MCF 10A (cell line): ENCODE data around the gene UBXN6. TPM values are rescaled to one million over a fixed set of nuclear protein-coding genes. Genes with fewer than 3 reads are reported as not detected.

ENCODE experiments used
- BruUV-seq: library from RNA; stranded (reverse); fragments of 400-500 nt; replicated peaks from 2 replicates; lab custom pipeline; 2021; lab: Mats Ljungman, UMichigan
- CTCF ChIA-PET: fragments of 300-600 bp; sonication (Branson Sonifier 250); formaldehyde crosslinking; extraction: SDS; loops from one replicate; lab custom pipeline; 2021; ENCODE audit warnings: antibody characterized with exemption, inconsistent platforms; lab: Yijun Ruan, JAX
- POLR2A ChIA-PET: fragments of 300-600, 350-650 bp; sonication (Branson Sonifier 250); formaldehyde crosslinking; extraction: SDS; loops from one replicate; lab custom pipeline; 2020; ENCODE audit warnings: antibody characterized with exemption, inconsistent platforms; lab: Yijun Ruan, JAX
- DNase-seq: peaks from one replicate; pipeline ENCODE4 v3.0.0-alpha.2; 2018; ENCODE audit not compliant: unreplicated experiment
- H3K27ac Mint-ChIP-seq: one replicate; pipeline ENCODE4 v1.8.0; 2022; ENCODE audit warnings: mild to moderate bottlenecking, low read depth, mixed read lengths; ENCODE audit not compliant: unreplicated experiment
- H3K27me3 Mint-ChIP-seq: one replicate; pipeline ENCODE4 v1.8.0; 2022; ENCODE audit warnings: mixed read lengths; ENCODE audit not compliant: insufficient read depth, unreplicated experiment
- H3K36me3 Mint-ChIP-seq: one replicate; pipeline ENCODE4 v1.8.0; 2022; ENCODE audit warnings: mild to moderate bottlenecking, moderate library complexity, mixed read lengths; ENCODE audit not compliant: insufficient read depth, unreplicated experiment
- H3K4me1 Mint-ChIP-seq: one replicate; pipeline ENCODE4 v1.8.0; 2022; ENCODE audit warnings: mixed read lengths; ENCODE audit not compliant: insufficient read depth, unreplicated experiment
- H3K4me3 Mint-ChIP-seq: one replicate; pipeline ENCODE4 v1.8.0; 2022; ENCODE audit warnings: mild to moderate bottlenecking, moderate library complexity, mixed read lengths; ENCODE audit not compliant: unreplicated experiment
- H3K9me3 Mint-ChIP-seq: one replicate; pipeline ENCODE4 v1.8.0; 2022; ENCODE audit warnings: mixed read lengths; ENCODE audit not compliant: unreplicated experiment
- CTCF ChIP-seq: fragments of 200-600 bp; IDR thresholded peaks from one replicate; pipeline ENCODE4 v1.8.0; 2022; ENCODE audit warnings: antibody characterized with exemption, mild to moderate bottlenecking; ENCODE audit not compliant: unreplicated experiment
- intact Hi-C: fragments of 100-400 bp; cut with micrococcal nuclease; formaldehyde crosslinking; loops from 2 replicates; pipeline ENCODE4 v1.14.1; 2022
- total RNA-seq: library from RNA; stranded (reverse); gene quantifications from 2 replicates; pipeline ENCODE4 v1.2.3, GENCODE V29; 2022

UBXN6 gene
- total RNA-seq, 1 experiment from 2014 or later = 94.8 TPM

DNA sequence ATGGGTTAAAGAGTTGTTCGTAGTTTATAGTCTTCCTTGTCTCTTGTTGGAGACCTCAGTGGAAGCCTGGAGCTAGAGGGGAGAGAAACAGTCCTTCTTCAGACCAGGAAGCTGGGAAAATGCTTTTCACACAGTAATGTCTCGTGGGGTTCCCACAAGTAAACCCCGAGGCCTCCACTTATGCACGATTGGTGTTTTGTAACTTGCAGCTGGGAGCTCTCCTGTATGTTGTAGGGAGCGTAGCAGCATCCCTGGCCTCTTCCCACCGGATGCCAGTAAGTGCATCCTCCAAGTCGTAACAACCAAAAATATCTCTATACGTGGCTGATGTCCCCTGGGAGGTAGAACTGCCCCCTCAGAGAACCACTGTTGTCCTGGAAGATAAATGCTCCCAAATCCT lies 51.6 kb downstream of the UBXN6 start:
- intact Hi-C loops = no loop called here
- no peak overlapping the region for H3K27ac Mint-ChIP-seq
- H3K4me3 Mint-ChIP-seq = no peak overlapping the region
- peaks cover 6% of the 10 kb centered on the region for H3K36me3 Mint-ChIP-seq
- no peak for TF ChIP-seq CTCF
- H3K4me1 Mint-ChIP-seq = peaks cover 24% of the 10 kb centered on the region
- DNase-seq = no peak
- ChIA-PET POLR2A (interaction anchor here (0.6 to 0.9 kb wide), 2 partner anchors 66 to 67 kb away, joined by 3 read pairs; partner anchors contain the start of gene HDGFL2), CTCF (interaction anchor here (0.6 to 0.7 kb wide), 2 partner anchors 111 to 147 kb away, joined by 3 to 4 read pairs; no protein-coding TSS in a partner anchor)
- H3K9me3 Mint-ChIP-seq = no peaks in the 10 kb centered on the region
- BruUV-seq = no TSS peak
- no peaks in the 10 kb centered on the region for H3K27me3 Mint-ChIP-seq

- intact Hi-C loops = no loop called here
- peak overlapping the region; percentile 71 for H3K4me3 Mint-ChIP-seq
- BruUV-seq = no TSS peak
- peak overlapping the region; percentile 94 for H3K27ac Mint-ChIP-seq
- H3K9me3 Mint-ChIP-seq = no peaks in the 10 kb centered on the region
- ChIA-PET CTCF (interaction anchor here (1.1 to 1.7 kb wide), 2 partner anchors 11 to 38 kb away, joined by 4 to 7 read pairs; no protein-coding TSS in a partner anchor), POLR2A (interaction anchor here (0.7 to 3.3 kb wide), 12 partner anchors 11 to 1449 kb away, joined by 3 to 93 read pairs (median 5); no protein-coding TSS in a partner anchor)
- no peaks in the 10 kb centered on the region for H3K27me3 Mint-ChIP-seq
- H3K4me1 Mint-ChIP-seq = peaks cover 26% of the 10 kb centered on the region
- no peaks in the 10 kb centered on the region for H3K36me3 Mint-ChIP-seq
- no peak for DNase-seq
- no peak for TF ChIP-seq CTCF
Observed at GRCh38 chr19:4403005-4403761, 54.4 kb downstream of the UBXN6 start.

- ChIA-PET POLR2A (interaction anchor here (0.5 to 3.3 kb wide), 28 partner anchors 11 to 1501 kb away, joined by 3 to 93 read pairs (median 4); partner anchors contain the start of genes HDGFL2, MPND, MRPL54 and YJU2), CTCF (interaction anchor here (1.0 to 2.9 kb wide), 6 partner anchors 8 to 50 kb away, joined by 4 to 12 read pairs (median 6); no protein-coding TSS in a partner anchor)
- BruUV-seq = no TSS peak
- H3K4me3 Mint-ChIP-seq = peak within 1 kb of the TSS; percentile 71
- H3K27me3 Mint-ChIP-seq = no peaks in the 10 kb centered on the region
- intact Hi-C loops = no loop called here
- TF ChIP-seq CTCF = no peak
- H3K4me1 Mint-ChIP-seq = peaks cover 26% of the 10 kb centered on the region
- H3K9me3 Mint-ChIP-seq = no peaks in the 10 kb centered on the region
- H3K36me3 Mint-ChIP-seq = no peaks in the 10 kb centered on the region
- DNase-seq = peak; percentile 100
- peak within 1 kb of the TSS; percentile 94 for H3K27ac Mint-ChIP-seq
Observed at GRCh38 chr19:4402171-4403004, 55.2 kb downstream of the UBXN6 start, which contains the start of gene CHAF1A. TSS of gene CHAF1A (plus strand) at chr19:4402640. CDS start at chr19:4402763, 123 bp downstream.
